Endodermal cell (in vitro differentiated cells): ENCODE data around the gene UNC93A. TPM values are rescaled to one million over a fixed set of nuclear protein-coding genes. Genes with fewer than 3 reads are reported as not detected.

Experiments used
- DNase-seq: peaks from one replicate; pipeline ENCODE4 v3.0.0-alpha.2; 2017
- H3K27ac ChIP-seq: 2 replicates; pipeline ENCODE4 v1.5.1; 2013; ENCODE audit warnings: mild to moderate bottlenecking, low read depth, low read length, moderate library complexity
- H3K27me3 ChIP-seq: 2 replicates; pipeline ENCODE4 v1.6.1; 2013; ENCODE audit warnings: mild to moderate bottlenecking, low read length, moderate library complexity; ENCODE audit not compliant: insufficient read depth, control insufficient read depth, poor library complexity, severe bottlenecking
- H3K36me3 ChIP-seq: 2 replicates; pipeline ENCODE4 v1.7.0; 2013; ENCODE audit warnings: mild to moderate bottlenecking, low read length, moderate library complexity; ENCODE audit not compliant: control insufficient read depth, insufficient read depth
- H3K4me1 ChIP-seq: one replicate; pipeline ENCODE4 v1.7.0; 2013; ENCODE audit warnings: low read length; ENCODE audit not compliant: control insufficient read depth, insufficient read depth
- H3K4me3 ChIP-seq: 2 replicates; pipeline ENCODE4 v1.5.1; 2013; ENCODE audit warnings: mild to moderate bottlenecking, low read length, moderate library complexity
- H3K9ac ChIP-seq: 2 replicates; pipeline ENCODE4 v1.6.1; 2013; ENCODE audit warnings: mild to moderate bottlenecking, low read length, moderate library complexity; ENCODE audit not compliant: poor library complexity, severe bottlenecking; ENCODE audit errors: extremely low read depth
- H3K9me3 ChIP-seq: 2 replicates; pipeline ENCODE4 v1.6.1; 2013; ENCODE audit warnings: mild to moderate bottlenecking, low read length, moderate library complexity; ENCODE audit not compliant: control insufficient read depth
- H3K27ac Mint-ChIP-seq: 2 replicates; pipeline ENCODE4 v1.8.0; 2020; ENCODE audit warnings: mixed read lengths
- H3K27me3 Mint-ChIP-seq: 2 replicates; pipeline ENCODE4 v1.8.0; 2021; ENCODE audit warnings: mild to moderate bottlenecking, mixed read lengths; ENCODE audit not compliant: insufficient read depth
- H3K36me3 Mint-ChIP-seq: 2 replicates; pipeline ENCODE4 v1.8.0; 2020; ENCODE audit warnings: low read depth, mixed read lengths
- H3K4me1 Mint-ChIP-seq: 2 replicates; pipeline ENCODE4 v1.8.0; 2020; ENCODE audit warnings: mixed read lengths
- H3K4me3 Mint-ChIP-seq: 2 replicates; pipeline ENCODE4 v1.8.0; 2020; ENCODE audit warnings: mild to moderate bottlenecking, moderate library complexity, mixed read lengths
- H3K9me3 Mint-ChIP-seq: 2 replicates; pipeline ENCODE4 v1.8.0; 2020; ENCODE audit warnings: mild to moderate bottlenecking, mixed read lengths
- CTCF ChIP-seq: fragments of 200-600 bp; sonication (generic); conservative IDR thresholded peaks from 2 replicates; pipeline ENCODE4 v1.5.0; 2021; ENCODE audit warnings: antibody characterized with exemption, mild to moderate bottlenecking
- WGBS, 2 experiments: methylation state at CpG; one replicate each; pipeline versions ENCODE4 v1.1.5 to v1.1.7; 2013; ENCODE audit warnings: missing lambda C conversion rate in 2 of 2, mixed read lengths in 1 of 2; ENCODE audit not compliant: insufficient coverage in 1 of 2, insufficient read length in 1 of 2; 5-methylcytosine and 5-hydroxymethylcytosine counted together
- total RNA-seq, 2 donors: library from RNA; stranded (reverse); fragmentation: NEBNext Ultra II Directional in 1 of 2; extraction: Animal tissue kit (Norgen Biotek cat#: 25700) in 1 of 2; gene quantifications; 2 replicates in 1 of 2; 3 replicates in 1 of 2; pipeline ENCODE4 v1.2.1, GENCODE V29; 2021

The UNC93A gene
- total RNA-seq, 2 donors from 2014 or later, result 2.0 to 4.0 TPM

- Mint-ChIP-seq H3K9me3 (peaks cover 4% of the 10 kb centered on the region), H3K27me3 (peaks cover 4% of the 10 kb centered on the region), H3K27ac (no peak overlapping the region), H3K4me3 (no peak overlapping the region), H3K4me1 (peaks cover 2% of the 10 kb centered on the region), H3K36me3 (no peaks in the 10 kb centered on the region)
- Histone ChIP-seq H3K36me3 (no peaks in the 10 kb centered on the region), H3K27me3 (no peaks in the 10 kb centered on the region), H3K9me3 (no peaks in the 10 kb centered on the region), H3K4me1 (no peaks in the 10 kb centered on the region), H3K27ac (no peak overlapping the region), H3K4me3 (no peak overlapping the region), H3K9ac (no peak overlapping the region)
- TF ChIP-seq CTCF, result no peak
- WGBS, 2 experiments, result 97 to 100% methylated on average over 4 to 13 of the region's 13 CpGs
- no peak for DNase-seq
Measured at GRCh38 chr6:167325766-167326165, 34.7 kb downstream of the UNC93A start.

- peak; percentile 3 for DNase-seq
- no peak for TF ChIP-seq CTCF
- Mint-ChIP-seq H3K4me1 (peaks cover 4% of the 10 kb centered on the region), H3K9me3 (peaks cover 4% of the 10 kb centered on the region), H3K4me3 (no peak overlapping the region), H3K27me3 (peaks cover 2% of the 10 kb centered on the region), H3K27ac (no peak overlapping the region), H3K36me3 (no peaks in the 10 kb centered on the region)
- H3K4me1 ChIP-seq, result peaks cover 6% of the 10 kb centered on the region
- no peak overlapping the region for H3K27ac ChIP-seq
- H3K9ac ChIP-seq, result no peak overlapping the region
- no peaks in the 10 kb centered on the region for H3K9me3 ChIP-seq
- no peaks in the 10 kb centered on the region for H3K27me3 ChIP-seq
- no peaks in the 10 kb centered on the region for H3K36me3 ChIP-seq
- WGBS, 2 experiments, result 84 to 94% methylated on average over 3 to 4 of the region's 4 CpGs
- H3K4me3 ChIP-seq, result no peak overlapping the region
Measured at GRCh38 chr6:167327391-167327790, 36.3 kb downstream of the UNC93A start.

GRCh38 chr6:167328086-167328485 is 37.0 kb downstream of the UNC93A start:
- Mint-ChIP-seq H3K27ac (no peak overlapping the region), H3K4me3 (no peak overlapping the region), H3K27me3 (peaks cover under 1% of the 10 kb centered on the region), H3K9me3 (peaks cover 4% of the 10 kb centered on the region), H3K4me1 (peaks cover 4% of the 10 kb centered on the region), H3K36me3 (no peaks in the 10 kb centered on the region)
- H3K27ac ChIP-seq, result no peak overlapping the region
- H3K9me3 ChIP-seq, result no peaks in the 10 kb centered on the region
- no peak overlapping the region for H3K4me3 ChIP-seq
- H3K4me1 ChIP-seq, result peaks cover 6% of the 10 kb centered on the region
- H3K36me3 ChIP-seq, result no peaks in the 10 kb centered on the region
- H3K9ac ChIP-seq, result no peak overlapping the region
- no peaks in the 10 kb centered on the region for H3K27me3 ChIP-seq
- peak; percentile 28 for DNase-seq
- no peak for TF ChIP-seq CTCF
- WGBS, 2 experiments, result 93 to 96% methylated on average over 3 to 5 of the region's 5 CpGs
